ENCODE results near the gene LRRN4. TPM values are rescaled to one million over a fixed set of nuclear protein-coding genes. Genes with fewer than 3 reads are reported as not detected.

LRRN4 gene
- total and polyA plus RNA-seq, 7 donors: 0.03 to 0.10 (median 0.09) TPM; not detected in 4

DNA sequence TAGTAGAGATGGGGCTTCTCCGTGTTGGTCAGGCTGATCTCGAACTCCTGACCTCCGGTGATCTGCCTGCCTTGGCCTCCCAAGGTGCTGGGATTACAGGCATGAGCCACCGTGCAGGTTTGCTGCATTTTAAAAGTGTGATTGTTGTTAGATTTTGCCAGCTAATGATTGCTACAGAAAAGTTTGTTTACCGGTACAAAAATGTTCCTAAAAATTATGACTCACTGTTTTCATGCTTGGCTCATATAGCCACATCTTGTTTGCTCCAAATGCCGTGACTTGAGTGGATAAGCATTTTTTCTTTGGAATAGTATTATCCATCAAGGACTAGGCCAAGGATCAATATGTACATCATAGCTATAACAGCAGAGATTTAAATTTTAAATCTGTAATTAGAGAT, 24.3 kb downstream of the LRRN4 start:
- Histone ChIP-seq H3K4me3 (no peak overlapping the region), H3K36me3 (ENCODE audit: insufficient read depth in 1 of 2, low read depth in 1 of 2) (peaks cover 3 to 20% of the 10 kb centered on the region in 2 donors), H3K27me3 (ENCODE audit: insufficient read depth in 3 of 3, low read length in 2 of 3) (no peaks in the 10 kb centered on the region), H3K27ac (peak overlapping the region; percentile 27), H3K9me3 (no peaks in the 10 kb centered on the region), H3K4me1 (peaks cover 45% of the 10 kb centered on the region)
- TF ChIP-seq, protein P1, sequence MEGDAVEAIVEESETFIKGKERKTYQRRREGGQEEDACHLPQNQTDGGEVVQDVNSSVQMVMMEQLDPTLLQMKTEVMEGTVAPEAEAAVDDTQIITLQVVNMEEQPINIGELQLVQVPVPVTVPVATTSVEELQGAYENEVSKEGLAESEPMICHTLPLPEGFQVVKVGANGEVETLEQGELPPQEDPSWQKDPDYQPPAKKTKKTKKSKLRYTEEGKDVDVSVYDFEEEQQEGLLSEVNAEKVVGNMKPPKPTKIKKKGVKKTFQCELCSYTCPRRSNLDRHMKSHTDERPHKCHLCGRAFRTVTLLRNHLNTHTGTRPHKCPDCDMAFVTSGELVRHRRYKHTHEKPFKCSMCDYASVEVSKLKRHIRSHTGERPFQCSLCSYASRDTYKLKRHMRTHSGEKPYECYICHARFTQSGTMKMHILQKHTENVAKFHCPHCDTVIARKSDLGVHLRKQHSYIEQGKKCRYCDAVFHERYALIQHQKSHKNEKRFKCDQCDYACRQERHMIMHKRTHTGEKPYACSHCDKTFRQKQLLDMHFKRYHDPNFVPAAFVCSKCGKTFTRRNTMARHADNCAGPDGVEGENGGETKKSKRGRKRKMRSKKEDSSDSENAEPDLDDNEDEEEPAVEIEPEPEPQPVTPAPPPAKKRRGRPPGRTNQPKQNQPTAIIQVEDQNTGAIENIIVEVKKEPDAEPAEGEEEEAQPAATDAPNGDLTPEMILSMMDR (IDR thresholded peaks at IDR 0.05): no peak
- no peak for ATAC-seq
- WGBS, 3 donors: 33 to 57% (median 39%) methylated on average over 6 of the region's 6 CpGs
- intact Hi-C loops (cut with DNase I): loop anchor here in 1 of 2 donors (2.0 kb wide), 1 partner anchor 47 kb away; no protein-coding TSS in a partner anchor
- DNase-seq: no peak

DNA sequence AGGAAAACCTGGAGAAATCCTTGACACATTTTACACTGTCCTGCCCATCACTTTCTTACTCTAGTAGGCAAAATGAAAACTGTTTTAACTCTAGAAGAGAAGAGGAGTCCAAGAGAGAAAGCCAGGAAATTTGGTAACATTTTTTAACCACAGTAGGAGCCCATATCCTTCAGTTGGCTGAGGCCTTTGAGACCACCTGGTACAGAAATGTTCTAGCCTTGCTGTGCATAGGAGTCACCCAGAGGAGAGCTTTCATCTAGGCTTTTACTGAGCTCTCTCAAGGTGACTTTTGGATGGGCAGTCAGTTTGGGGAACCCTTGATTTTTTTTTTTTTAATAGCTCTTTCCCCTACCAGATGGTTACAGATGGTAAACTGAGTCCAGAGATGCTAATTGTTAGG, 25.0 kb downstream of the LRRN4 start:
- ATAC-seq: no peak
- DNase-seq: no peak
- Histone ChIP-seq H3K4me1 (peaks cover 39% of the 10 kb centered on the region), H3K27me3 (ENCODE audit: insufficient read depth in 3 of 3, low read length in 2 of 3) (no peaks in the 10 kb centered on the region), H3K4me3 (no peak overlapping the region), H3K9me3 (no peaks in the 10 kb centered on the region), H3K27ac (no peak overlapping the region), H3K36me3 (ENCODE audit: insufficient read depth in 1 of 2, low read depth in 1 of 2) (peaks cover 3 to 25% of the 10 kb centered on the region in 2 donors)
- intact Hi-C loops (cut with DNase I): loop anchor here in 1 of 2 donors (2.0 kb wide), 1 partner anchor 48 kb away; no protein-coding TSS in a partner anchor
- TF ChIP-seq, protein P1 (IDR thresholded peaks at IDR 0.05): no peak

DNA sequence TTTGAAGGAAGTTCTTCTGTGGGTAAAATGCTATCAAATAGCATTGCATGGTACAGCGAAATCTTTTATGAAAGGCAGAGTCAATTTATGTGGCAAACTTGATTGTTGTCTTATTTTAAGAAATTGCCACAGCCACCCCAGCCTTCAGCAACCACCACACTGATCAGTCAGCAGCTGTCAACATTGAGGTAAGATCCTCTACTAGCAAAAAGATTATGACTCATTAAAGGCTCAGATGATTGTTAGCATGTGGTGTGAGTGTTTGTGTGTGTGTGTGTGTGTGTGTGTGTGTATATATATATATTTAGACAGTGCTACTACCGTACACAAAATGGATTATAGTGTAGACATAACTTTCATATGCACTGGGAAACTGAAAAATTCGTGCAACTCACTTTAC, 27.8 kb downstream of the LRRN4 start:
- ATAC-seq (peak; percentile 84 to 92 (median 89)), DNase-seq (no peak)
- 66 to 84% (median 77%) methylated on average over 3 of the region's 3 CpGs for WGBS, 3 donors
- H3K36me3 ChIP-seq (ENCODE audit: insufficient read depth in 1 of 2, low read depth in 1 of 2): peaks cover 5 to 35% of the 10 kb centered on the region in 2 donors
- intact Hi-C loops (cut with DNase I): no loop called here
- H3K4me1 ChIP-seq: peaks cover 31% of the 10 kb centered on the region
- no peaks in the 10 kb centered on the region for H3K9me3 ChIP-seq
- H3K27ac ChIP-seq: peak overlapping the region; percentile 72
- H3K27me3 ChIP-seq (ENCODE audit: insufficient read depth in 3 of 3, low read length in 2 of 3): no peaks in the 10 kb centered on the region
- TF ChIP-seq, protein P1 (IDR thresholded peaks at IDR 0.05): no peak
- no peak overlapping the region for H3K4me3 ChIP-seq

DNA sequence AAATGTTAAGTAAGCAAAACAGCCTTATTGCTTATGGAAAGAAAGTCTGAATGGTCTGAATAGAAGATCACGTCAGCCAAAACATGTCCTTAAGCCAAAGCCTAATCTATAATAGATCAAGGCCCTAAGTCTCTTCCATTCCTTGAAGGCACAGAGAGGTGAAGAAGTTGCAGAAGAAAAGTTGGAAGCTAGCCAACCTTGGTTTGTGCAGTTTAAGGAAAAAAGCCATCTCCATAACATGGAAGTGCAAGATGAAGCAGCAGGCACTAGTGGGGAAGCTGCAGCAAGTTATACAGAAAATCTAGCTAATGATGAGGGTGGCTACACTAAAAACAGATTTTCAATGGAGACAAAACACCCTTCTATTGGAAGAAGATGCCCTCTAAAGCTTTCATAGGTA, 29.1 kb downstream of the LRRN4 start:
- H3K9me3 ChIP-seq: no peaks in the 10 kb centered on the region
- 96 to 100% (median 98%) methylated on average over 1 of the region's 1 CpG for WGBS, 3 donors
- H3K27ac ChIP-seq: no peak overlapping the region
- peaks cover 5 to 35% of the 10 kb centered on the region in 2 donors for H3K36me3 ChIP-seq (ENCODE audit: insufficient read depth in 1 of 2, low read depth in 1 of 2)
- H3K4me1 ChIP-seq: peaks cover 25% of the 10 kb centered on the region
- DNase-seq (no peak), ATAC-seq (no peak)
- intact Hi-C loops (cut with DNase I): no loop called here
- no peak overlapping the region for H3K4me3 ChIP-seq
- H3K27me3 ChIP-seq (ENCODE audit: insufficient read depth in 3 of 3, low read length in 2 of 3): no peaks in the 10 kb centered on the region
- TF ChIP-seq, protein P1 (IDR thresholded peaks at IDR 0.05): no peak

DNA sequence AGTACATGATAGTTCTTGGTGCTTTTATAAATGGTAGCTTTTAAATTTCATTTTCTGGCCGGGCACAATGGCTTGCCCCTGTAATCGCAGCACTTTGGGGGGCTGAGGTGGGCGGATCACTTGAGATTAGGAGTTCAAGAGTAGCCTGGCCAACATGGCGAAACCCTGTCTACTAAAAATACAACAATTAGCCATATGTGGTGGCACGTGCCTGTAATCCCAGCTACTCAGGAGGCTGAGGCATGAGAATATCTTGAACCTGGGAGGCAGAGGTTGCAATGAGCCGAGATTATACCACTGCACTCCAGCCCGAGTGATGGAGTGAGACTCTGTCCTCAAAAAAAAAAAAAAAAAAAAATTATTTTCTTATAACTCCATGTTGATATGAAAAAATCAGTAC, 36.0 kb downstream of the LRRN4 start:
- WGBS, 3 donors: 71 to 87% (median 73%) methylated on average over 7 of the region's 7 CpGs
- TF ChIP-seq, protein P1 (IDR thresholded peaks at IDR 0.05): no peak
- ATAC-seq (peak in 3 of 4 donors; percentile 49 to 79 (median 74)), DNase-seq (no peak)
- Histone ChIP-seq H3K27ac (no peak overlapping the region), H3K4me3 (no peak overlapping the region), H3K36me3 (ENCODE audit: insufficient read depth in 1 of 2, low read depth in 1 of 2) (peaks cover 0 to 55% of the 10 kb centered on the region in 2 donors), H3K27me3 (ENCODE audit: insufficient read depth in 3 of 3, low read length in 2 of 3) (no peaks in the 10 kb centered on the region), H3K4me1 (no peaks in the 10 kb centered on the region), H3K9me3 (no peaks in the 10 kb centered on the region)
- intact Hi-C loops (cut with DNase I): no loop called here
